Ramos (cell line): ENCODE measurements around the gene TASP1.
"Not testable (repeated sequence)": the region's sequence is repeated elsewhere in the genome, so short reads cannot be mapped to it uniquely, and the experiment has no call there.

ENCODE experiments used
- in situ Hi-C: fragments of 300-500 bp; cut with MboI; formaldehyde crosslinking; loops from one replicate; pipeline ENCODE4 v1.14.3; 2022; ENCODE audit warnings: low sequenced_read_pairs; ENCODE audit not compliant: unreplicated experiment

TASP1 gene

GRCh38 chr20:13510837-13511488 is 127.8 kb downstream of the TASP1 start:
- in situ Hi-C loops = no loop called here

- in situ Hi-C loops = no loop called here
Observed at GRCh38 chr20:13507646-13508045, 131.1 kb downstream of the TASP1 start.

- in situ Hi-C loops = no loop called here
Observed at GRCh38 chr20:13501500-13501899, 137.2 kb downstream of the TASP1 start.

- in situ Hi-C loops = no loop called here
Observed at GRCh38 chr20:13494019-13494418, 144.7 kb downstream of the TASP1 start.

- in situ Hi-C loops = no loop called here
Observed at GRCh38 chr20:13493143-13493542, 145.6 kb downstream of the TASP1 start.

- in situ Hi-C loops = no loop called here
Observed at GRCh38 chr20:13492001-13492481, 146.7 kb downstream of the TASP1 start.

GRCh38 chr20:13487202-13487601 is 151.5 kb downstream of the TASP1 start:
- in situ Hi-C loops = no loop called here

GRCh38 chr20:13486694-13487093 is 152.0 kb downstream of the TASP1 start:
- in situ Hi-C loops = no loop called here

GRCh38 chr20:13485576-13485975 is 153.2 kb downstream of the TASP1 start:
- in situ Hi-C loops = no loop called here

GRCh38 chr20:13485019-13485418 is 153.7 kb downstream of the TASP1 start:
- in situ Hi-C loops = not testable (repeated sequence)

- in situ Hi-C loops = not testable (repeated sequence)
Observed at GRCh38 chr20:13483472-13483871, 155.3 kb downstream of the TASP1 start.

GRCh38 chr20:13478366-13478765 is 160.4 kb downstream of the TASP1 start:
- in situ Hi-C loops = no loop called here

- in situ Hi-C loops = no loop called here
Observed at GRCh38 chr20:13474467-13474866, 164.3 kb downstream of the TASP1 start.

GRCh38 chr20:13469262-13469661 is 169.5 kb downstream of the TASP1 start:
- in situ Hi-C loops = no loop called here

GRCh38 chr20:13468166-13468565 is 170.6 kb downstream of the TASP1 start:
- in situ Hi-C loops = no loop called here

- in situ Hi-C loops = no loop called here
Observed at GRCh38 chr20:13464702-13465101, 174.0 kb downstream of the TASP1 start.

GRCh38 chr20:13461849-13462458 is 176.8 kb downstream of the TASP1 start:
- in situ Hi-C loops = no loop called here

GRCh38 chr20:13458860-13459451 is 179.8 kb downstream of the TASP1 start:
- in situ Hi-C loops = no loop called here

- in situ Hi-C loops = no loop called here
Observed at GRCh38 chr20:13457487-13457886, 181.2 kb downstream of the TASP1 start.

GRCh38 chr20:13455713-13456112 is 183.0 kb downstream of the TASP1 start:
- in situ Hi-C loops = no loop called here

- in situ Hi-C loops = no loop called here
Observed at GRCh38 chr20:13453367-13453766, 185.4 kb downstream of the TASP1 start.
